ENCODE measurements around the gene STK32C. TPM values are rescaled to one million over a fixed set of nuclear protein-coding genes. Genes with fewer than 3 reads are reported as not detected.

STK32C gene
- total and polyA plus RNA-seq, 3 donors from 2014 or later: 33.9 to 49.0 (median 34.2) TPM

DNA sequence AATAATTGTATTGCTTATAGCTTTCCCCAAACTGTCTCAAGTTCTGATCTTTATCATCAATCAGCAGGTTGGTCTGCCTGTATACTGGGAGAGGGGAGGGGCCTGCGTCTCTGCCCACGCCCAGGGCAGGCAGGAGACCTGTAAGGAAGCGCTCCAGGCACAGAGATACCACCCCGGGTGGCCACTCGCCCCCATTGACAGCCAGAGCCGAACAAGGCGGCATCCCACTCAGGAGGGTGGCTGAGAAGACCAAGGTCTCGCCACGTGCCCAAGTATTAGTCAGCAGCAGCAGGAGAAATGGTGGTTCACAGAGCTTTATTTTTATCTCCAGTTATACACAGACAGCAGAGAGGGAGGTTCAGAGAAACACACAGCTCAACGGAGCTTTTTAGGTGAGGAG lies 7.2 kb downstream of the STK32C start:
- 71 to 72% methylated on average over 10 of the region's 10 CpGs for WGBS, 2 donors
- no peaks in the 10 kb centered on the region for H3K9me3 ChIP-seq
- no peak overlapping the region for H3K4me3 ChIP-seq
- intact Hi-C loops (cut with DNase I; ENCODE audit: low total_unique reads): no loop called here
- H3K36me3 ChIP-seq (ENCODE audit: low read depth, missing control alignments): no peaks in the 10 kb centered on the region
- no peak overlapping the region for H3K27ac ChIP-seq
- TF ChIP-seq, protein P1, sequence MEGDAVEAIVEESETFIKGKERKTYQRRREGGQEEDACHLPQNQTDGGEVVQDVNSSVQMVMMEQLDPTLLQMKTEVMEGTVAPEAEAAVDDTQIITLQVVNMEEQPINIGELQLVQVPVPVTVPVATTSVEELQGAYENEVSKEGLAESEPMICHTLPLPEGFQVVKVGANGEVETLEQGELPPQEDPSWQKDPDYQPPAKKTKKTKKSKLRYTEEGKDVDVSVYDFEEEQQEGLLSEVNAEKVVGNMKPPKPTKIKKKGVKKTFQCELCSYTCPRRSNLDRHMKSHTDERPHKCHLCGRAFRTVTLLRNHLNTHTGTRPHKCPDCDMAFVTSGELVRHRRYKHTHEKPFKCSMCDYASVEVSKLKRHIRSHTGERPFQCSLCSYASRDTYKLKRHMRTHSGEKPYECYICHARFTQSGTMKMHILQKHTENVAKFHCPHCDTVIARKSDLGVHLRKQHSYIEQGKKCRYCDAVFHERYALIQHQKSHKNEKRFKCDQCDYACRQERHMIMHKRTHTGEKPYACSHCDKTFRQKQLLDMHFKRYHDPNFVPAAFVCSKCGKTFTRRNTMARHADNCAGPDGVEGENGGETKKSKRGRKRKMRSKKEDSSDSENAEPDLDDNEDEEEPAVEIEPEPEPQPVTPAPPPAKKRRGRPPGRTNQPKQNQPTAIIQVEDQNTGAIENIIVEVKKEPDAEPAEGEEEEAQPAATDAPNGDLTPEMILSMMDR (IDR thresholded peaks at IDR 0.05): no peak
- TF ChIP-seq POLR2A (IDR thresholded peaks at IDR 0.05): no peak
- H3K4me1 ChIP-seq: no peaks in the 10 kb centered on the region
- no peaks in the 10 kb centered on the region for H3K27me3 ChIP-seq
- DNase-seq: no peak

DNA sequence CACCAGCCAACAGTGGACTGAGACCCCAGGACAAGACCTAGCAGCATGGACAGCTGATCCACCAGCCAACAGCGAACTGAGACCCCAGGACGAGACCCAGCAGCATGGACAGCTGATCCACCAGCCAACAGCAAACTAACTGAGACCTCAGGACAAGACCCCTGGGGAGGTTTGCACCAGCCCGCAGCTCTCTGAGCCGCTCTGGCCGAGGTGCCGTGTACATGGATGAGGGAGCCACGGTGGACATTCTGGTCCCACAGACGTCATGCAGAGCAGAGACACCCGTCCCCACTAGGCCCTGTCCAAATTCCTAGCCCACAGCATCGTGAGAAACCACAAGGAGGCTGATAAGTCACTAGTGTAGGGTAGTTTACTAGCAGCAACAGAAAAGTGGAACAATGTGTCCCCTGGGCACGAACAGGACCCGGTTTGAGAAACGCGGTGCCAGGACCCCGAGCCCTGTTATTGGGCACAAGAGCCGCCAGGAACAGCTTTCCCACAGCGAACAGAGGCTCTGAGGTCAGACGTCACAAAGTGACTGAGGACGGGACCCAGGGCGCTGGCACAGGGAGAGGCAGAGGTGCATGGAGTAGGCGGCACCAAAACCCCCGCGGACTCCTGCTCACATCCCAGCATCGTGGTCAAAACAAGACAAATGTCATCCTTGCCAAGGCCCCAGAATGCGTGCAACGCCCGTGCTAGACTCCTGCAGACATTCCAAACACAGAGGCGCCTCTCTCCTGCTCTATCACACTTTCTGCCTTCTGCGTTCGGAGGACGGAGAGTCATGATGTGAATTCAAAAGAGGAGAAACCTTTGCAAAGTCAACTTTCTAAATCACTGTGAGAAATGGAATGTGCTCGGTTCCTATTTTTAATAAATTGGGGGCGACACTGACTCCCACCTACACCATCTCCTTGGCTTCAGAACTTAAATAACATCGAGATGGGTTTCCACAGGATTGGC lies 8.1 kb downstream of the STK32C start:
- Histone ChIP-seq H3K27me3 (no peaks in the 10 kb centered on the region), H3K9me3 (no peaks in the 10 kb centered on the region), H3K36me3 (ENCODE audit: low read depth, missing control alignments) (no peaks in the 10 kb centered on the region), H3K4me1 (no peaks in the 10 kb centered on the region), H3K27ac (no peak overlapping the region), H3K4me3 (no peak overlapping the region)
- intact Hi-C loops (cut with DNase I; ENCODE audit: low total_unique reads): no loop called here
- TF ChIP-seq POLR2A (IDR thresholded peaks at IDR 0.05): no peak
- TF ChIP-seq, protein P1 (IDR thresholded peaks at IDR 0.05): no peak
- no peak for DNase-seq
- 91 to 93% methylated on average over 29 to 34 of the region's 34 CpGs for WGBS, 2 donors

DNA sequence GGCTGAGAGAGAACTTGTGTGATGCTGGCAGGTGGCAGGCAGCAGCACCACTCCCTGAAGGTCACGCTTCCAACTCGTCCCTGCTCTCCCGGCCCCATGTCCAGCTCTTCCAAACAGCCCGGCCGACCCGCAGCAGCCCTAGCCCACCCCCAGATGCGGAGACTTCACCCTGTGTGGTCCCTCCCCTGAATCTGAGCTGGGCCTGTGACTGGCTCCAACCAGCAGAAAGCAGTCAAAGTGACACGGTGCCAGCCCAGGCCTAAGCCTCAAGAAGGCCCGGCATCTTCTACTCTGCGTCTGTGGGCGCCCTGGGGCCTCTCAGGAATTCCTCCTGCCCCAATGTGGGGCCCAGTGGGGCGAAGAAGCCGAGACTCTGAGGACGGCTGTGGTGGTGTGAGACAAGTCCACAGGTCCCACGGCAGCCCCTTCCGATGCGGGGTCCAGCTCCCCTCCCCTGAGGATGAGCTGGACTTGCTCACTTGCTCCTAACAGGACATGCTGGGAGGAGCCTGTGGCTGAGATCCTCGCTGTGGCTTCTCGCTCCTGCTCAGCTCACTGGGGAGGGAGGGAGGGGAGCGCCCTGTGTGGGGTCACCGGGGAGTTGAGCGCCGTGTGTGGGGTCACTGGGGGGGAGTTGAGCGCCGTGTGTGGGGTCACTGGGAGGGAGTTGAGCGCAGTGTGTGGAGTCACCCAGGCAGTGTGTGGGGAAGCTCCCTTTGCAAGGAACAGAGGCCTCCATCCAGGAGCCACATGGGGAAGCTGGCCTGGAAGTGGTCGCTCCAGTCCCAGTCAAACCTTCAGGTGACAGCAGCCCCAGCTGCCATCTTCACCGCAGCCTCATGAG lies 9.5 kb downstream of the STK32C start:
- no peak overlapping the region for H3K4me3 ChIP-seq
- H3K9me3 ChIP-seq: no peaks in the 10 kb centered on the region
- TF ChIP-seq POLR2A (IDR thresholded peaks at IDR 0.05): no peak
- TF ChIP-seq, protein P1 (IDR thresholded peaks at IDR 0.05): no peak
- H3K4me1 ChIP-seq: peaks cover 2% of the 10 kb centered on the region
- H3K27ac ChIP-seq: no peak overlapping the region
- no peaks in the 10 kb centered on the region for H3K36me3 ChIP-seq (ENCODE audit: low read depth, missing control alignments)
- intact Hi-C loops (cut with DNase I; ENCODE audit: low total_unique reads): no loop called here
- WGBS, 2 donors: 74 to 78% methylated on average over 18 to 28 of the region's 28 CpGs
- no peak for DNase-seq
- no peaks in the 10 kb centered on the region for H3K27me3 ChIP-seq

DNA sequence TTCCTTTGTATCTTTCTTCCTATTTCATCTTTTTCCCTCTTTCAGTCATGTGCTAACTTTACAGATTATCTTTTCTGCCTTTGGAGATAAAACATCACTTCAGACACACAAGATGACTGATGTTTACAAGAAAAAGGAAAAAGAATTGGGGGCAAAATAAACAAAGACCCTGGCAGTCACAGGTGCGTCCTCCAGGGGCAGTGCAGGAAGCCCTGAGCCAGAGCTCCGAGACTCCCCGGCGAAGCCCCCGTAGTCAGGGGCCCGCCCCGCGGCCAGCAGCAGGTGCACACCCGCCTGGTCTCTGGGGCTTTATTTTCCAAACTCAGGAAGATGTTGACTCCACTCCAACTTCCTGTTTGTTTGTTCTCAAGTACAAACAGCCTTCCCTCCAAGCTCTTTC lies 10.2 kb downstream of the STK32C start:
- Histone ChIP-seq H3K27ac (no peak overlapping the region), H3K4me3 (no peak overlapping the region), H3K4me1 (peaks cover 3% of the 10 kb centered on the region), H3K9me3 (no peaks in the 10 kb centered on the region), H3K36me3 (ENCODE audit: low read depth, missing control alignments) (no peaks in the 10 kb centered on the region), H3K27me3 (no peaks in the 10 kb centered on the region)
- intact Hi-C loops (cut with DNase I; ENCODE audit: low total_unique reads): no loop called here
- DNase-seq: no peak
- 48 to 50% methylated on average over 9 of the region's 9 CpGs for WGBS, 2 donors
- TF ChIP-seq, protein P1 (IDR thresholded peaks at IDR 0.05): no peak

Data from testis (tissue), 3 donors.